Lung (tissue), 12 donors: ENCODE measurements around the gene MAN2A2. TPM values are rescaled to one million over a fixed set of nuclear protein-coding genes. Genes with fewer than 3 reads are reported as not detected.
A peak's percentile ranks its signal among the peaks of the same experiment; 100 is the strongest.

Experiments
- ATAC-seq: fragments of 200-7000 bp; cut with Tn5 transposase; one replicate; pipeline ENCODE4 v1.9.1; 2020; ENCODE audit warnings: moderate number of reproducible peaks; ENCODE audit not compliant: insufficient read depth, low FRiP score
- DNase-seq, 3 donors: peaks; one replicate each; pipeline ENCODE4 v3.0.0-alpha.2; 2013 to 2017
- H3K27ac ChIP-seq, 2 donors: one replicate each; pipeline ENCODE4 v1.5.1; 2013; ENCODE audit warnings: mild to moderate bottlenecking in 2 of 2, moderate library complexity in 2 of 2, control low read depth in 1 of 2, inconsistent platforms in 1 of 2, low read depth in 1 of 2, low read length in 1 of 2
- H3K27me3 ChIP-seq, 3 donors: one replicate each; pipeline ENCODE4 v1.5.1; 2013; ENCODE audit warnings: low read length in 2 of 3; ENCODE audit not compliant: control insufficient read depth in 3 of 3, insufficient read depth in 3 of 3
- H3K36me3 ChIP-seq, 4 donors: one replicate each; pipeline ENCODE4 v1.5.1; 2013; ENCODE audit warnings: low read length in 4 of 4, mild to moderate bottlenecking in 1 of 4, moderate library complexity in 1 of 4; ENCODE audit not compliant: control insufficient read depth in 4 of 4, insufficient read depth in 4 of 4
- H3K4me1 ChIP-seq, 5 donors: one replicate each; pipeline ENCODE4 v1.5.1; 2013; ENCODE audit warnings: low read length in 5 of 5, mild to moderate bottlenecking in 2 of 5, moderate library complexity in 1 of 5; ENCODE audit not compliant: control insufficient read depth in 5 of 5, insufficient read depth in 5 of 5
- H3K4me3 ChIP-seq: one replicate; pipeline ENCODE4 v1.5.1; 2013; ENCODE audit warnings: mild to moderate bottlenecking, control low read depth, moderate library complexity
- H3K9ac ChIP-seq, 2 donors: one replicate each; pipeline ENCODE4 v1.5.1; 2013; ENCODE audit warnings: low read length in 2 of 2, control low read depth in 1 of 2; ENCODE audit not compliant: insufficient read depth in 1 of 2
- H3K9me3 ChIP-seq, 4 donors: one replicate each; pipeline ENCODE4 v1.5.1; 2013; ENCODE audit warnings: low read length in 3 of 4, mild to moderate bottlenecking in 1 of 4, moderate library complexity in 1 of 4; ENCODE audit not compliant: control insufficient read depth in 4 of 4, insufficient read depth in 3 of 4
- WGBS, 2 donors: extraction: QIAGEN DNeasy Blood & Tissue Kit; methylation state at CpG; one replicate each; pipeline ENCODE4 v1.1.7; 2013; 5-methylcytosine and 5-hydroxymethylcytosine counted together
- polyA plus RNA-seq, 2 donors: library from polyadenylated mRNA; stranded (reverse); fragments of 200-250 nt; gene quantifications; one replicate each; pipeline ENCODE4 v1.2.1, GENCODE V29; 2013
- total RNA-seq, 2 donors: library from RNA; depleted of rRNA in 1 of 2; stranded (reverse); fragments of >200 nt in 1 of 2; gene quantifications; one replicate each; pipeline ENCODE4 v1.2.1, GENCODE V29; 2014 to 2021
- TF ChIP-seq, protein P1 (sequence below): IDR thresholded peaks from 2 replicates; pipeline ENCODE4 v1.5.1; 2012; ENCODE audit warnings: mild to moderate bottlenecking; ENCODE audit errors: control extremely low read depth, extremely low read depth
- donor health status: control.
- donor health status: control.
- donor health status: Bipolar disorder and iron deficiency.
- donor health status: healthy.
- donor health status: DM: yes; HTN: yes; CAD: no.

MAN2A2 gene
- total and polyA plus RNA-seq, 4 donors: 34.1 to 82.9 (median 60.1) TPM

DNA sequence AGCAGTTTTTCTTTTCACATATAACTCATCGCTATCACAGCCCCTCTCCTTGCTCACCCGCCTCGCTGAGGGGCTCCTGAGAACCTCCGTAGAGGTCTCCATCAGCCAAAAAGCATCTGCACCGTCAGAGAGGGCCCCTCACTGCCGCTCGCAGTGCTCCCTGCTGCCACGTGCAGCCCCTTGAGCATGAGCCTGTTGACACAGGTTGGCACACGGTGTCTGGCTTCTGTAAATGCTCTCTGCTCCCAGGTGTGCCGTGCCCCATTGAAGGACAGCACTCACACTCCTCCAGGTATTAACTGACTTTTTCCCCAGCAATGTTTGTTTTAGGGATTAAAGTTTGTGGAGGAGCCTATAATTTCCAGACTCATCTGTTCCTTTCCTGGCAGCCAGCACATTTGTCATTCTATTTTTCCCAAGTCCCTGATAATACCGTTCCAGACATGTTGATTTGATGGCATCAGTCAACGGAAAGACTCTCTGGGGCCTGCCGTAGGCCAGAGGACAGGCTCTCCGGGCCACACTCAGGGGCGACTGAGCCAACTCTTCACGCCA, 36.9 kb upstream of the MAN2A2 start:
- WGBS, 2 donors: 59 to 76% methylated on average over 16 of the region's 16 CpGs
- Histone ChIP-seq H3K36me3 (no peaks in the 10 kb centered on the region), H3K4me1 (peaks cover 0 to 22% (median 10%) of the 10 kb centered on the region in 5 donors), H3K27ac (no peak overlapping the region), H3K27me3 (no peaks in the 10 kb centered on the region), H3K9me3 (no peaks in the 10 kb centered on the region), H3K4me3 (no peak overlapping the region), H3K9ac (no peak overlapping the region)
- TF ChIP-seq, protein P1, sequence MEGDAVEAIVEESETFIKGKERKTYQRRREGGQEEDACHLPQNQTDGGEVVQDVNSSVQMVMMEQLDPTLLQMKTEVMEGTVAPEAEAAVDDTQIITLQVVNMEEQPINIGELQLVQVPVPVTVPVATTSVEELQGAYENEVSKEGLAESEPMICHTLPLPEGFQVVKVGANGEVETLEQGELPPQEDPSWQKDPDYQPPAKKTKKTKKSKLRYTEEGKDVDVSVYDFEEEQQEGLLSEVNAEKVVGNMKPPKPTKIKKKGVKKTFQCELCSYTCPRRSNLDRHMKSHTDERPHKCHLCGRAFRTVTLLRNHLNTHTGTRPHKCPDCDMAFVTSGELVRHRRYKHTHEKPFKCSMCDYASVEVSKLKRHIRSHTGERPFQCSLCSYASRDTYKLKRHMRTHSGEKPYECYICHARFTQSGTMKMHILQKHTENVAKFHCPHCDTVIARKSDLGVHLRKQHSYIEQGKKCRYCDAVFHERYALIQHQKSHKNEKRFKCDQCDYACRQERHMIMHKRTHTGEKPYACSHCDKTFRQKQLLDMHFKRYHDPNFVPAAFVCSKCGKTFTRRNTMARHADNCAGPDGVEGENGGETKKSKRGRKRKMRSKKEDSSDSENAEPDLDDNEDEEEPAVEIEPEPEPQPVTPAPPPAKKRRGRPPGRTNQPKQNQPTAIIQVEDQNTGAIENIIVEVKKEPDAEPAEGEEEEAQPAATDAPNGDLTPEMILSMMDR: no peak
- DNase-seq: peak in 1 of 3 donors; percentile 44
- no peak for ATAC-seq

DNA sequence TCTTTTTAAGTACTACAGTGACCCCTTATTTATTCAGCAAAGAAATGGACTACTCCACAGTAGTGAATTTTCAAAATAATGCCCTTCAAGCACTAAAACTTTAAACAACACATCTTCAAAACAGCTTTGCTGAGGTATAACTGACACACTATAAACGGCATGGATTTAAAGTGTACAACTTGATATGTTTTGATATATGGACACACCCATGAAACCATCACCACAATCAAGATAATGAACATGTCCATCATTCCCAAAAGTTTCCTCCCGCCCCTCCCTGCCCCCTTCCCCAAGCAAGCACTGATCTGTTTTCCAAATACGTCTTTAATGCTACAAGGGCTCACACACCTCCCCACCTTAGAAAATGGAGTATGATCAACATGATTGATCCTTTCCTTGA, 36.3 kb upstream of the MAN2A2 start:
- H3K27ac ChIP-seq: no peak overlapping the region
- H3K4me3 ChIP-seq: no peak overlapping the region
- ATAC-seq (no peak), DNase-seq (no peak)
- TF ChIP-seq, protein P1: no peak
- H3K36me3 ChIP-seq: no peaks in the 10 kb centered on the region
- H3K27me3 ChIP-seq: no peaks in the 10 kb centered on the region
- no peak overlapping the region for H3K9ac ChIP-seq
- peaks cover 0 to 22% (median 10%) of the 10 kb centered on the region in 5 donors for H3K4me1 ChIP-seq
- 80 to 81% methylated on average over 3 of the region's 3 CpGs for WGBS, 2 donors
- no peaks in the 10 kb centered on the region for H3K9me3 ChIP-seq

DNA sequence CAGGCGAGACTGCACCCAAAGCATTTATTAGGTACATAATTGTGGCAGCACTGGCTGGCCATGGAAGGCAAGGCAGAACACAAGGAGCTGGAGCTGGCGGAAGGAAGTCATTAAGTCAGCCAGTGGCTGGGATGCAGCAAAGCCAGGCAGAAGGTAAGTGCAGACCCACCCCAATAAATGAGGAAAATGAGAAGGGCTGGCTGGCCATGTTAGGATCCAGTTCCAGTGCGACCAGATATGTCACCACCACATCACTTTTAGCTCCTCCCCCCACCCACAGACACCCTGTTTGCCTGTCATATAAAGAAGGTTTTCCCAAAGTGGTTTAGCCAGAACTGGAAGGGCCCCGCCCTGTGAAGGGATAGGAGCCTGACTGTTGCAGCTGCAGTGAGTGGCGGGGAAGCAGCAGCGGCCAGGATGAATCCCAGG, 34.8 kb upstream of the MAN2A2 start, which contains the start of gene FURIN:
TSS of gene FURIN (plus strand) at position 328 of the 429 bp plus-strand sequence. CDS start 7,153 bp downstream, outside the sequence.
- no peaks in the 10 kb centered on the region for H3K9me3 ChIP-seq
- peak within 1 kb of the TSS; percentile 89 to 99 for H3K27ac ChIP-seq
- H3K36me3 ChIP-seq: no peaks in the 10 kb centered on the region
- ATAC-seq: no peak
- DNase-seq: no peak
- H3K4me3 ChIP-seq: no peak within 1 kb of the TSS
- TF ChIP-seq, protein P1: no peak
- peaks cover 0 to 34% (median 13%) of the 10 kb centered on the region in 5 donors for H3K4me1 ChIP-seq
- no peak within 1 kb of the TSS for H3K9ac ChIP-seq
- WGBS, 2 donors: 88 to 89% methylated on average over 6 of the region's 6 CpGs
- no peaks in the 10 kb centered on the region for H3K27me3 ChIP-seq

DNA sequence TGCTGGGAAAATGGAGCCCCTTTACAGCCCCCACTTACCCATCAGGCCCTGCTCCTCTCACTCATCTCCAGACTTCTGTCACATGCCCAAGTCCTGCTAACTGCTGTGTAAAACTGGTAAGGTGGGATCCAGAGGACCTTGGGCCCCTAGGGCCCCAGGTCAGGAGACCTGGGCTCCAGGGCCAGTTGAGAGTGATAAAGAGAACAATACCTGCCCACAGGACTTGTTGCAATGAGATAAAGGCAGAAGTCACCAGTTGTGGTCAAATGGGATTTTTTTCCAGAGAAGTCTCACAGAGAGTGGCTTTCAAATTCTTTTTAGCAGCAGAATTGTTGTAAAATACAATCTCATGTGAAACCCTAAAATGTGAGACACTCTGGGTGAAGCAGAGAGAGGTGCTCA, 34.0 kb upstream of the MAN2A2 start:
- TF ChIP-seq, protein P1: no peak
- Histone ChIP-seq H3K36me3 (no peaks in the 10 kb centered on the region), H3K27ac (peak overlapping the region; percentile 89 to 99), H3K27me3 (no peaks in the 10 kb centered on the region), H3K4me1 (peaks cover 0 to 43% (median 20%) of the 10 kb centered on the region in 5 donors), H3K4me3 (no peak overlapping the region), H3K9ac (no peak overlapping the region), H3K9me3 (no peaks in the 10 kb centered on the region)
- DNase-seq (no peak), ATAC-seq (no peak)
